MM.1S (cell line): ENCODE measurements around the gene BCL7B.

ENCODE experiments used
- DNase-seq: peaks from one replicate; pipeline ENCODE4 v3.0.0-alpha.2; 2015
- H2AFZ ChIP-seq: fragments of 300-600 bp; sonication (generic); 2 replicates; pipeline ENCODE4 v1.6.0; 2016; ENCODE audit warnings: antibody characterized with exemption, low read length
- H3F3A ChIP-seq: fragments of 300-600 bp; sonication (generic); 2 replicates; pipeline ENCODE4 v1.6.1; 2016; ENCODE audit warnings: mild to moderate bottlenecking, antibody characterized with exemption, low read length, moderate library complexity, mixed read lengths; ENCODE audit not compliant: insufficient read depth
- H3K27ac ChIP-seq: fragments of 300-600 bp; sonication (generic); 2 replicates; pipeline ENCODE4 v1.5.1; 2016; ENCODE audit warnings: mild to moderate bottlenecking, low read length
- H3K27me3 ChIP-seq: fragments of 300-600 bp; sonication (generic); replicated peaks from 2 replicates; pipeline ENCODE4 v1.6.0; 2016; ENCODE audit warnings: low read length; ENCODE audit not compliant: insufficient read depth
- H3K36me3 ChIP-seq: fragments of 300-600 bp; sonication (generic); replicated peaks from 2 replicates; pipeline ENCODE4 v1.6.1; 2016; ENCODE audit warnings: mild to moderate bottlenecking, low read length, mixed read lengths; ENCODE audit not compliant: insufficient read depth
- H3K4me1 ChIP-seq: fragments of 300-600 bp; sonication (generic); 2 replicates; pipeline ENCODE4 v1.6.1; 2016; ENCODE audit warnings: low read length, mixed read lengths
- H3K4me2 ChIP-seq: fragments of 300-600 bp; sonication (generic); 2 replicates; pipeline ENCODE4 v1.6.0; 2016; ENCODE audit warnings: low read depth, low read length
- H3K4me3 ChIP-seq: fragments of 300-600 bp; sonication (generic); 2 replicates; pipeline ENCODE4 v1.5.1; 2016; ENCODE audit warnings: low read length, mixed read lengths
- H3K79me2 ChIP-seq: fragments of 300-600 bp; sonication (generic); 2 replicates; pipeline ENCODE4 v1.6.1; 2016; ENCODE audit warnings: mixed run types, low read length, mixed read lengths
- H3K9ac ChIP-seq: fragments of 300-600 bp; sonication (generic); 2 replicates; pipeline ENCODE4 v1.6.1; 2016; ENCODE audit warnings: low read length, mixed read lengths
- H3K9me2 ChIP-seq: fragments of 300-600 bp; sonication (generic); replicated peaks from 2 replicates; pipeline ENCODE4 v1.6.1; 2016; ENCODE audit warnings: mild to moderate bottlenecking, low read length, mixed read lengths; ENCODE audit not compliant: insufficient read depth
- H3K9me3 ChIP-seq: fragments of 300-600 bp; sonication (generic); replicated peaks from 2 replicates; pipeline ENCODE4 v1.6.1; 2016; ENCODE audit warnings: mild to moderate bottlenecking, low read length, mixed read lengths; ENCODE audit not compliant: insufficient read depth
- H4K20me1 ChIP-seq: fragments of 300-600 bp; sonication (generic); 2 replicates; pipeline ENCODE4 v1.6.1; 2016; ENCODE audit warnings: mild to moderate bottlenecking, low read length, moderate library complexity, mixed read lengths; ENCODE audit not compliant: insufficient read depth
- EZH2 ChIP-seq: fragments of 300-600 bp; sonication (generic); optimal IDR thresholded peaks from 2 replicates; pipeline ENCODE3; 2017; ENCODE audit warnings: low read depth, mild to moderate bottlenecking, antibody characterized with exemption, low read length, mixed read lengths
- EZH2phosphoT487 ChIP-seq: fragments of 300-600 bp; sonication (generic); IDR thresholded peaks from 2 replicates; pipeline ENCODE4 v1.6.1; 2018; ENCODE audit warnings: antibody characterized with exemption, low read length
- TF ChIP-seq, protein P1 (sequence below): fragments of 300-600 bp; sonication (generic); IDR thresholded peaks from 2 replicates; pipeline ENCODE4 v1.5.1; 2016; ENCODE audit warnings: antibody characterized with exemption, low read length, mixed read lengths

BCL7B gene

DNA sequence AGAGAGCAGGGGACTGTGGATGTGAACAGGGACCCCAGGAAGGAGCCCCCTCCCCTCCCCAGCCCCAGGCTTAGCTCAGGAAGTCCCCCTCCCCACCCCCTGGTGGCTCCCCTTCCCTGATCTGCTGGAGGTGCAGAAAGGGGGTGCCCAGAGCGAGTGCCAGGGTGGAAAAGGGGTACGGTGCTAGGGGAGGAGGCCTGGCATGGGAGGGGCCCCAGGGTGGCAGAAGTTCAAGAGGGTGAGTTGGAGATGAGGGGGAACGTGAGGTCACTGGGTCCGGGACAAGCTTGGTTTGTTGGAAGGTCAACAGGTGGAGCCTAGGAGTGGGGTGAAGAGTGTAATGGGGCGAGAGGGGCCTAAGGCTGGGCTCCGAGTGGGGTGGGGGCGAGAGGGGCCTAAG, 42.4 kb upstream of the BCL7B start:
- H4K20me1 ChIP-seq: no peaks in the 10 kb centered on the region
- no peaks in the 10 kb centered on the region for H3K9me3 ChIP-seq

DNA sequence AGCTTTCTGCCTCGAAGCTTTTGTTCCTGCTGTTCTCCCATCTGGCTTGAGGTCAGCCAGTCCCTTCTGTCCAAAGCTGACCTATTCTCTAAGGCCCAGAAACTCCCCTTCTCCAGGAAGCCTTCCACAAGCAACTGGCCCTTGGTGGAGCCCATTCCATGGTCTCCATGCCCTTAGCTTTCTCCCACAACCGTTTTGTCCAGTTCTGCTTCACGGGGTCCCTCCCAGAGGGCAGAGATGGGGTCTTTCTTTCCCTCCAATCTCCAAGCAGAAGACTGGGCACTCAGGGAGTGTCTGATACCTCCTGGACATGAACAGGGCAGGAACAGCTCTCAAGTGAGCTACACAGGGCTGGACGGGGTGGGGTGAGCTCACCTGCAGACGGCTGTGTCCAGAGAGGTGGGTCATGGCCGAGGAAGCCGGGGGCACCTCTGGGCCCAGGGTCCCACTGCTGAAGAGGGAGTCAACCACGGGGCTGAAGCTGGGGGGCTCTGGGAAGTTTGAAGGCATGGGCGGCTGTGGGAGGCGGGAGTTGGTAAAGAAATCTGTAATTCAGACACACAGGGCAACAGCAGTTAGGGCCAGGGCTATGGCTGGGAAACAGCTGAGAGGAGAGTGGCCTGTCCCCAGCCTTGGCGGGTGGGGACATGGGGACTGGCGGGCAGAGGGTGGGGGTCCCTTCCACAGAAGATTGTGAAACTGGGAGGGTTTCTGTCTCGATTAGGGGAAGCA, 41.8 kb upstream of the BCL7B start:
- Histone ChIP-seq H3K4me1 (no peaks in the 10 kb centered on the region), H3K79me2 (no peaks in the 10 kb centered on the region), H3K4me2 (no peak overlapping the region), H3K9me2 (no peaks in the 10 kb centered on the region), H3K4me3 (no peak overlapping the region), H3K9me3 (no peaks in the 10 kb centered on the region), H3K9ac (no peak overlapping the region), H3K36me3 (no peaks in the 10 kb centered on the region), H3K27ac (no peak overlapping the region), H2AFZ (no peak overlapping the region), H3F3A (no peaks in the 10 kb centered on the region), H4K20me1 (no peaks in the 10 kb centered on the region), H3K27me3 (peaks cover 42% of the 10 kb centered on the region)
- no peak for DNase-seq
- TF ChIP-seq, protein P1, sequence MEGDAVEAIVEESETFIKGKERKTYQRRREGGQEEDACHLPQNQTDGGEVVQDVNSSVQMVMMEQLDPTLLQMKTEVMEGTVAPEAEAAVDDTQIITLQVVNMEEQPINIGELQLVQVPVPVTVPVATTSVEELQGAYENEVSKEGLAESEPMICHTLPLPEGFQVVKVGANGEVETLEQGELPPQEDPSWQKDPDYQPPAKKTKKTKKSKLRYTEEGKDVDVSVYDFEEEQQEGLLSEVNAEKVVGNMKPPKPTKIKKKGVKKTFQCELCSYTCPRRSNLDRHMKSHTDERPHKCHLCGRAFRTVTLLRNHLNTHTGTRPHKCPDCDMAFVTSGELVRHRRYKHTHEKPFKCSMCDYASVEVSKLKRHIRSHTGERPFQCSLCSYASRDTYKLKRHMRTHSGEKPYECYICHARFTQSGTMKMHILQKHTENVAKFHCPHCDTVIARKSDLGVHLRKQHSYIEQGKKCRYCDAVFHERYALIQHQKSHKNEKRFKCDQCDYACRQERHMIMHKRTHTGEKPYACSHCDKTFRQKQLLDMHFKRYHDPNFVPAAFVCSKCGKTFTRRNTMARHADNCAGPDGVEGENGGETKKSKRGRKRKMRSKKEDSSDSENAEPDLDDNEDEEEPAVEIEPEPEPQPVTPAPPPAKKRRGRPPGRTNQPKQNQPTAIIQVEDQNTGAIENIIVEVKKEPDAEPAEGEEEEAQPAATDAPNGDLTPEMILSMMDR: no peak
- no peak for TF ChIP-seq EZH2
- TF ChIP-seq EZH2phosphoT487: no peak

More for the DNA sequence above, 42.4 kb upstream of the BCL7B start:
- H3K4me2 ChIP-seq: no peak overlapping the region
- H3F3A ChIP-seq: no peaks in the 10 kb centered on the region
- no peaks in the 10 kb centered on the region for H3K36me3 ChIP-seq
- H3K27ac ChIP-seq: no peak overlapping the region
- no peak for DNase-seq
- peaks cover 48% of the 10 kb centered on the region for H3K27me3 ChIP-seq
- H3K4me3 ChIP-seq: no peak overlapping the region
- TF ChIP-seq, protein P1: no peak
- no peak for TF ChIP-seq EZH2phosphoT487
- no peak for TF ChIP-seq EZH2
- H3K4me1 ChIP-seq: no peaks in the 10 kb centered on the region
- no peak overlapping the region for H3K9ac ChIP-seq
- H2AFZ ChIP-seq: no peak overlapping the region
- H3K79me2 ChIP-seq: no peaks in the 10 kb centered on the region
- no peaks in the 10 kb centered on the region for H3K9me2 ChIP-seq

DNA sequence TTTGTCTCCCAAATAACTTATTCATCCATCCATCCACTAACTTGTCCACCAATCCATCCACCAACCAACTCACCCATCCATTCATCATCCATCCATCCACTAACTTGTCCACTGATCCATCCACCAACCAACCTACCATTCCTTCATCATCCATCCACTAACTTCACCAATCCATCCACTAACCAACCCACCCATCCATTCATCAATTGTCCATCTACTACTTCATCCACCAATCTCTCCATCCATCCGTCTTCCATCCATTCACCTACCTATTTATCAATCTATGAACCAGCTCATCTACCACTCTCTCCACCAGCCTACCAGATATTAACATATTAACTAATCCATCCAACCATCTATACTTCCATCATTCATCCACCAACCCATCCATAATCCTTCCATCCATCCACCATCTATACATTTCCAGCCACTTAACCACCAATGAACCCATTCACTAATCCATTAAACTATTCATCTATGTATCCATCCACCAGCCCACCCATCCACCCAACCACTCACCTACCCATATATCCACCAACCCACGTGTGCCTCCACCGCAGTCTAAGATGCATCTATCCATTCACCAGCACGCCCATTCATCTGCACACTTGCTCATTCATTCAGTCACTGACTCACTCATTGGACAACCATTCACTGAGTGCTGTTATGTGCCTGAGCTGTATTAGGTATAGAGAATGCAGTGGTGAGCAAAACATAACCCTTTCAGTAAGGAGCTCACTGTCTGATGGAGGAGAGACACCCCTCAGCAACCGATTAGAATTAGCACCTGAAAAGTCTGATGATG, 40.7 kb upstream of the BCL7B start:
- TF ChIP-seq EZH2phosphoT487: no peak
- no peak for TF ChIP-seq EZH2
- TF ChIP-seq, protein P1: no peak
- Histone ChIP-seq H3K4me2 (no peak overlapping the region), H3K4me3 (no peak overlapping the region), H3K4me1 (no peaks in the 10 kb centered on the region), H3F3A (no peaks in the 10 kb centered on the region), H3K36me3 (no peaks in the 10 kb centered on the region), H3K9me2 (no peaks in the 10 kb centered on the region), H3K9ac (no peak overlapping the region), H3K27me3 (peaks cover 39% of the 10 kb centered on the region), H3K79me2 (no peaks in the 10 kb centered on the region), H2AFZ (no peak overlapping the region), H3K27ac (no peak overlapping the region), H3K9me3 (no peaks in the 10 kb centered on the region), H4K20me1 (no peaks in the 10 kb centered on the region)
- DNase-seq: no peak
